Astrocyte (in vitro differentiated cells and primary cell): Measurements from ENCODE around the gene PPP2R3B. TPM values are rescaled to one million over a fixed set of nuclear protein-coding genes. Genes with fewer than 3 reads are reported as not detected.

Source experiments
- DNase-seq: peaks from one replicate; pipeline ENCODE4 v3.0.0-alpha.2; 2010; ENCODE audit warnings: low read depth
- FAIRE-seq: peaks from 2 replicates; lab custom pipeline; 2011; peaks lifted over from hg19 to GRCh38; lab: Jason Lieb, UNC
- H2AFZ ChIP-seq: 2 replicates; pipeline ENCODE4 v1.6.0; 2012; ENCODE audit warnings: low read depth, low read length, inconsistent platforms
- H3K27ac ChIP-seq: 2 replicates; pipeline ENCODE4 v1.5.1; 2011; ENCODE audit warnings: low read depth, low read length, inconsistent platforms
- H3K27me3 ChIP-seq: 2 replicates; pipeline ENCODE4 v1.6.0; 2011; ENCODE audit warnings: low read length, inconsistent platforms; ENCODE audit not compliant: insufficient read depth
- H3K36me3 ChIP-seq: 2 replicates; pipeline ENCODE4 v1.5.1; 2011; ENCODE audit warnings: low read length, inconsistent platforms; ENCODE audit not compliant: insufficient read depth
- H3K4me1 ChIP-seq: 2 replicates; pipeline ENCODE4 v1.5.1; 2011; ENCODE audit warnings: low read length, inconsistent platforms; ENCODE audit not compliant: insufficient read depth
- H3K4me2 ChIP-seq: 2 replicates; pipeline ENCODE4 v1.6.0; 2012; ENCODE audit warnings: low read length, inconsistent platforms
- H3K4me3 ChIP-seq: 2 replicates; pipeline ENCODE4 v1.5.1; 2011; ENCODE audit warnings: low read depth, mild to moderate bottlenecking, low read length, inconsistent platforms; ENCODE audit not compliant: insufficient read depth
- H3K79me2 ChIP-seq: 2 replicates; pipeline ENCODE4 v1.6.0; 2012; ENCODE audit warnings: mild to moderate bottlenecking, low read length, inconsistent platforms; ENCODE audit not compliant: insufficient read depth
- H3K9ac ChIP-seq: 2 replicates; pipeline ENCODE4 v1.6.0; 2012; ENCODE audit warnings: mild to moderate bottlenecking, low read length, inconsistent platforms
- H3K9me3 ChIP-seq: 2 replicates; pipeline ENCODE4 v1.5.1; 2012; ENCODE audit warnings: low read depth, mild to moderate bottlenecking, low read length, inconsistent platforms; ENCODE audit not compliant: insufficient read depth
- H4K20me1 ChIP-seq: 2 replicates; pipeline ENCODE4 v1.6.0; 2012; ENCODE audit warnings: low read length, inconsistent platforms; ENCODE audit not compliant: insufficient read depth
- H3K27ac Mint-ChIP-seq: one replicate; pipeline ENCODE4 v1.8.0; 2021; ENCODE audit warnings: mild to moderate bottlenecking, mixed read lengths; ENCODE audit not compliant: unreplicated experiment
- H3K27me3 Mint-ChIP-seq: one replicate; pipeline ENCODE4 v1.8.0; 2021; ENCODE audit warnings: low read depth, mixed read lengths; ENCODE audit not compliant: unreplicated experiment
- H3K36me3 Mint-ChIP-seq: one replicate; pipeline ENCODE4 v1.8.0; 2021; ENCODE audit warnings: low read depth, mixed read lengths; ENCODE audit not compliant: unreplicated experiment
- H3K4me1 Mint-ChIP-seq: one replicate; pipeline ENCODE4 v1.8.0; 2021; ENCODE audit warnings: low read depth, mixed read lengths; ENCODE audit not compliant: unreplicated experiment
- H3K4me3 Mint-ChIP-seq: one replicate; pipeline ENCODE4 v1.8.0; 2021; ENCODE audit warnings: mild to moderate bottlenecking, moderate library complexity, mixed read lengths; ENCODE audit not compliant: unreplicated experiment
- H3K9me3 Mint-ChIP-seq: one replicate; pipeline ENCODE4 v1.8.0; 2021; ENCODE audit warnings: mild to moderate bottlenecking, mixed read lengths; ENCODE audit not compliant: unreplicated experiment
- EZH2 ChIP-seq: IDR thresholded peaks from 2 replicates; pipeline ENCODE4 v1.6.1; 2012; ENCODE audit warnings: mild to moderate bottlenecking, low read length, inconsistent platforms; ENCODE audit not compliant: insufficient read depth
- total RNA-seq: library from RNA; stranded (reverse); gene quantifications from 2 replicates; pipeline ENCODE4 v1.2.1, GENCODE V29; 2021
- TF ChIP-seq, protein P1 (sequence below): IDR thresholded peaks from 2 replicates; pipeline ENCODE4 v1.5.1; 2011; ENCODE audit warnings: low read depth, mild to moderate bottlenecking, inconsistent platforms, low read length, moderate library complexity; ENCODE audit not compliant: insufficient read depth

The PPP2R3B gene
- total RNA-seq, 1 donor from 2014 or later: 44.7 TPM

DNA sequence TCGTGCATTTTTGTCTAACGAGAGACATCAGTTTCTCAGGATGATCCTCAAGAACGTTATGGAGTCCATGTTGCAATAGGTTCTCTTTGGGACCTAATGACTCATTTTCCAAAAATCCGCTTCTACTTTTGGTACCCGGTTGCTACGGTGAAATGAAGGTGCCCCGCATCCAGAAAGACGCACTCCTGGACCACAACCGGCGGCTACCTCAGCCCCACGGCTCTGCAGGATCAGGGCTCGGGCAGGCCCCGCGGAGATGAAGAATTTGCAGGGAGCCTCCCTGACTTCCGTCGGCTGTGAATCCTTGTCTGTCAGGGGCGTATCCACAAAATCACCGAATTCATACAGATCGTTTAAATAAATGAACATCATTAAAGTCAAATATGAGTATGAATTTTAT lies 83.7 kb downstream of the PPP2R3B start:
- Mint-ChIP-seq H3K27ac (peak overlapping the region; percentile 53), H3K4me1 (no peaks in the 10 kb centered on the region), H3K36me3 (peaks cover 13% of the 10 kb centered on the region), H3K9me3 (no peaks in the 10 kb centered on the region), H3K4me3 (no peak overlapping the region), H3K27me3 (no peaks in the 10 kb centered on the region)
- H3K4me3 ChIP-seq: no peak overlapping the region
- no peaks in the 10 kb centered on the region for H3K9me3 ChIP-seq
- peaks cover 13% of the 10 kb centered on the region for H3K36me3 ChIP-seq
- no peaks in the 10 kb centered on the region for H3K4me1 ChIP-seq
- H3K27ac ChIP-seq: no peak overlapping the region
- no peak overlapping the region for H2AFZ ChIP-seq
- DNase-seq (no peak), FAIRE-seq (no peak)
- TF ChIP-seq, protein P1, sequence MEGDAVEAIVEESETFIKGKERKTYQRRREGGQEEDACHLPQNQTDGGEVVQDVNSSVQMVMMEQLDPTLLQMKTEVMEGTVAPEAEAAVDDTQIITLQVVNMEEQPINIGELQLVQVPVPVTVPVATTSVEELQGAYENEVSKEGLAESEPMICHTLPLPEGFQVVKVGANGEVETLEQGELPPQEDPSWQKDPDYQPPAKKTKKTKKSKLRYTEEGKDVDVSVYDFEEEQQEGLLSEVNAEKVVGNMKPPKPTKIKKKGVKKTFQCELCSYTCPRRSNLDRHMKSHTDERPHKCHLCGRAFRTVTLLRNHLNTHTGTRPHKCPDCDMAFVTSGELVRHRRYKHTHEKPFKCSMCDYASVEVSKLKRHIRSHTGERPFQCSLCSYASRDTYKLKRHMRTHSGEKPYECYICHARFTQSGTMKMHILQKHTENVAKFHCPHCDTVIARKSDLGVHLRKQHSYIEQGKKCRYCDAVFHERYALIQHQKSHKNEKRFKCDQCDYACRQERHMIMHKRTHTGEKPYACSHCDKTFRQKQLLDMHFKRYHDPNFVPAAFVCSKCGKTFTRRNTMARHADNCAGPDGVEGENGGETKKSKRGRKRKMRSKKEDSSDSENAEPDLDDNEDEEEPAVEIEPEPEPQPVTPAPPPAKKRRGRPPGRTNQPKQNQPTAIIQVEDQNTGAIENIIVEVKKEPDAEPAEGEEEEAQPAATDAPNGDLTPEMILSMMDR: no peak
- TF ChIP-seq EZH2: no peak
- peaks cover 9% of the 10 kb centered on the region for H4K20me1 ChIP-seq
- H3K27me3 ChIP-seq: no peaks in the 10 kb centered on the region
- H3K4me2 ChIP-seq: no peak overlapping the region
- no peaks in the 10 kb centered on the region for H3K79me2 ChIP-seq
- no peak overlapping the region for H3K9ac ChIP-seq

DNA sequence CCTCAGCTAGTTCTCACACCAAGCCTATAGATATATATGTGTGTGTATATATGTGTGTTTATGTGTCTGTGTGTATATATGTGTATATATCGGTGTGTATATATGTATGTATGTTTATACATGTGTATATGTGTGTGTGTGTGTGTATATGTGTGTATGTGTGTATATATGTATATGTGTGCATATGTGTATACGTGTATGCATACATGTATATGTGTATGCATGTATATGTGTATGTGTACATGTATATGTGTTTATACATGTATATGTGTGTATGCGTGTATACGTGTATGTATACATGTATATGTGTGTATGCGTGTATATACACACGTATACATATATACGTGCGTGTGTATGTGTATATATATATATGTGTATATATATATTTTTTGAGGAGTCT lies 86.4 kb downstream of the PPP2R3B start:
- H3K9me3 Mint-ChIP-seq: no peaks in the 10 kb centered on the region
- H3K4me3 Mint-ChIP-seq: no peak overlapping the region
- H3K36me3 ChIP-seq: peaks cover 4% of the 10 kb centered on the region
- H3K36me3 Mint-ChIP-seq: peaks cover 18% of the 10 kb centered on the region
- no peak for TF ChIP-seq EZH2
- H3K27me3 ChIP-seq: no peaks in the 10 kb centered on the region
- H3K9ac ChIP-seq: no peak overlapping the region
- no peak overlapping the region for H3K27ac ChIP-seq
- no peak overlapping the region for H3K4me2 ChIP-seq
- H3K9me3 ChIP-seq: no peaks in the 10 kb centered on the region
- no peaks in the 10 kb centered on the region for H3K27me3 Mint-ChIP-seq
- H3K27ac Mint-ChIP-seq: no peak overlapping the region
- no peak overlapping the region for H3K4me3 ChIP-seq
- no peaks in the 10 kb centered on the region for H3K4me1 ChIP-seq
- H3K4me1 Mint-ChIP-seq: no peaks in the 10 kb centered on the region
- no peaks in the 10 kb centered on the region for H4K20me1 ChIP-seq
- DNase-seq: no peak
- FAIRE-seq: no peak
- H3K79me2 ChIP-seq: no peaks in the 10 kb centered on the region
- no peak overlapping the region for H2AFZ ChIP-seq

DNA sequence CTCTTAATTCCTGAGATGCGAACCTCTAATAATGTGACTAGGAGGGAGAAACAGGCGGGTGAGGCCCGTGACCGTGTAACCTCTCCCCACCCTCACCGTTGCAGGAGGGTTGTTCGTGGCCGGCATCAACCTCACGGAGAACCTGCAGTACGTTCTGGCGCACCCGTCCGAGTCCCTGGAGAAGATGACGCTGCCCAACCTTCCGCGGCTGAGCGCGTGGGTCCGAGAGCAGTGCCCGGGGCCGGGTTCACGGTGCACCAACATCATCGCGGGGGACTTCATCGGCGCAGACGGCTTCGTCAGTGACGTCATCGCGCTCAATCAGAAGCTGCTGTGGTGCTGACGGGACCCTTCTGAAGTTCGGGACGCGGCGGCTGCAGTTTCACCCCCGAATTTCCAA lies 87.7 kb downstream of the PPP2R3B start:
- H3K4me1 Mint-ChIP-seq: no peaks in the 10 kb centered on the region
- DNase-seq: no peak
- Histone ChIP-seq H3K79me2 (no peaks in the 10 kb centered on the region), H3K36me3 (peaks cover 4% of the 10 kb centered on the region), H4K20me1 (no peaks in the 10 kb centered on the region), H3K9me3 (no peaks in the 10 kb centered on the region), H3K4me3 (no peak overlapping the region), H3K27ac (no peak overlapping the region), H3K27me3 (no peaks in the 10 kb centered on the region), H2AFZ (no peak overlapping the region), H3K4me1 (no peaks in the 10 kb centered on the region), H3K4me2 (no peak overlapping the region), H3K9ac (no peak overlapping the region)
- no peaks in the 10 kb centered on the region for H3K27me3 Mint-ChIP-seq
- no peak overlapping the region for H3K27ac Mint-ChIP-seq
- TF ChIP-seq, protein P1: no peak
- no peak for TF ChIP-seq EZH2
- H3K9me3 Mint-ChIP-seq: no peaks in the 10 kb centered on the region
- H3K4me3 Mint-ChIP-seq: no peak overlapping the region
- H3K36me3 Mint-ChIP-seq: peaks cover 17% of the 10 kb centered on the region
- FAIRE-seq: no peak
